Large intestine (tissue), 3 donors: ENCODE data around the gene USP14. TPM values are rescaled to one million over a fixed set of nuclear protein-coding genes. Genes with fewer than 3 reads are reported as not detected.
A peak's percentile ranks its signal among the peaks of the same experiment; 100 is the strongest.

Experiments
- DNase-seq, 2 donors: peaks; one replicate each; pipeline versions ENCODE4 v3.0.0 to v3.0.0-alpha.2; 2013
- H3K27ac ChIP-seq: one replicate; pipeline ENCODE4 v1.5.1; 2013; ENCODE audit warnings: low read length
- H3K27me3 ChIP-seq: 2 replicates; pipeline ENCODE4 v1.6.1; 2013; ENCODE audit warnings: low read length; ENCODE audit not compliant: control insufficient read depth, insufficient read depth
- H3K36me3 ChIP-seq: 2 replicates; pipeline ENCODE4 v1.6.1; 2013; ENCODE audit warnings: low read length; ENCODE audit not compliant: control insufficient read depth, insufficient read depth
- H3K4me1 ChIP-seq: one replicate; pipeline ENCODE4 v1.6.1; 2013; ENCODE audit warnings: low read length; ENCODE audit not compliant: control insufficient read depth, insufficient read depth
- H3K4me3 ChIP-seq: one replicate; pipeline ENCODE4 v1.5.1; 2013; ENCODE audit warnings: low read length
- H3K9me3 ChIP-seq: one replicate; pipeline ENCODE4 v1.6.1; 2013; ENCODE audit warnings: mild to moderate bottlenecking, low read depth, low read length, moderate library complexity; ENCODE audit not compliant: control insufficient read depth
- WGBS: methylation state at CpG from one replicate; pipeline ENCODE4 v1.1.5; 2013; ENCODE audit warnings: low lambda C conversion rate; ENCODE audit not compliant: insufficient coverage; 5-methylcytosine and 5-hydroxymethylcytosine counted together
- polyA plus RNA-seq: library from polyadenylated mRNA; unstranded; fragments of 120-200 nt; gene quantifications from one replicate; pipeline ENCODE4 v1.2.1, GENCODE V29; 2013

Gene USP14
- polyA plus RNA-seq, 1 donor = 38.4 TPM

GRCh38 chr18:199214-199613, 40.9 kb downstream of the USP14 start:
- H3K4me3 ChIP-seq = no peak overlapping the region
- H3K9me3 ChIP-seq = no peaks in the 10 kb centered on the region
- no peak overlapping the region for H3K27ac ChIP-seq
- no peaks in the 10 kb centered on the region for H3K27me3 ChIP-seq
- H3K4me1 ChIP-seq = no peaks in the 10 kb centered on the region
- WGBS = 100% methylated on average over 1 of the region's 3 CpGs
- H3K36me3 ChIP-seq = peaks cover 47% of the 10 kb centered on the region
- no peak for DNase-seq

GRCh38 chr18:199768-200167, 41.4 kb downstream of the USP14 start:
- Histone ChIP-seq H3K4me1 (no peaks in the 10 kb centered on the region), H3K27me3 (no peaks in the 10 kb centered on the region), H3K36me3 (peaks cover 47% of the 10 kb centered on the region), H3K9me3 (no peaks in the 10 kb centered on the region), H3K27ac (no peak overlapping the region), H3K4me3 (no peak overlapping the region)
- no peak for DNase-seq
- no CpG with 5 or more reads among the region's 2 CpGs for WGBS

- no peaks in the 10 kb centered on the region for H3K27me3 ChIP-seq
- WGBS = no CpG with 5 or more reads among the region's 1 CpG
- no peak overlapping the region for H3K4me3 ChIP-seq
- H3K36me3 ChIP-seq = peaks cover 44% of the 10 kb centered on the region
- H3K27ac ChIP-seq = no peak overlapping the region
- no peaks in the 10 kb centered on the region for H3K9me3 ChIP-seq
- DNase-seq = peak in 1 of 2 donors; percentile 47
- no peaks in the 10 kb centered on the region for H3K4me1 ChIP-seq
Observed at GRCh38 chr18:210075-210474, 51.7 kb downstream of the USP14 start.

- no peaks in the 10 kb centered on the region for H3K27me3 ChIP-seq
- WGBS = no CpG with 5 or more reads among the region's 4 CpGs
- peaks cover 43% of the 10 kb centered on the region for H3K36me3 ChIP-seq
- H3K9me3 ChIP-seq = no peaks in the 10 kb centered on the region
- DNase-seq = no peak
- no peaks in the 10 kb centered on the region for H3K4me1 ChIP-seq
- no peak overlapping the region for H3K27ac ChIP-seq
- H3K4me3 ChIP-seq = no peak overlapping the region
Observed at GRCh38 chr18:210733-211132, 52.4 kb downstream of the USP14 start.

- DNase-seq = no peak
- no peak overlapping the region for H3K27ac ChIP-seq
- H3K4me1 ChIP-seq = no peaks in the 10 kb centered on the region
- no peak overlapping the region for H3K4me3 ChIP-seq
- H3K36me3 ChIP-seq = peaks cover 42% of the 10 kb centered on the region
- H3K9me3 ChIP-seq = no peaks in the 10 kb centered on the region
- H3K27me3 ChIP-seq = no peaks in the 10 kb centered on the region
Observed at GRCh38 chr18:211582-211981, 53.2 kb downstream of the USP14 start.

- Histone ChIP-seq H3K27ac (no peak overlapping the region), H3K9me3 (no peaks in the 10 kb centered on the region), H3K36me3 (peaks cover 46% of the 10 kb centered on the region), H3K4me3 (no peak overlapping the region), H3K27me3 (no peaks in the 10 kb centered on the region), H3K4me1 (no peaks in the 10 kb centered on the region)
- 80% methylated on average over 1 of the region's 1 CpG for WGBS
- no peak for DNase-seq
Observed at GRCh38 chr18:212780-213179, 54.4 kb downstream of the USP14 start.

- Histone ChIP-seq H3K36me3 (peaks cover 52% of the 10 kb centered on the region), H3K27me3 (no peaks in the 10 kb centered on the region), H3K27ac (no peak overlapping the region), H3K4me1 (no peaks in the 10 kb centered on the region), H3K4me3 (no peak overlapping the region), H3K9me3 (no peaks in the 10 kb centered on the region)
- 90% methylated on average over 2 of the region's 4 CpGs for WGBS
- DNase-seq = no peak
Observed at GRCh38 chr18:213505-213904, 55.1 kb downstream of the USP14 start.

GRCh38 chr18:213966-214365, 55.6 kb downstream of the USP14 start:
- H3K27ac ChIP-seq = no peak overlapping the region
- 100% methylated on average over 2 of the region's 3 CpGs for WGBS
- no peaks in the 10 kb centered on the region for H3K27me3 ChIP-seq
- no peaks in the 10 kb centered on the region for H3K4me1 ChIP-seq
- no peak for DNase-seq
- no peak overlapping the region for H3K4me3 ChIP-seq
- H3K36me3 ChIP-seq = peaks cover 52% of the 10 kb centered on the region
- no peaks in the 10 kb centered on the region for H3K9me3 ChIP-seq

- H3K27ac ChIP-seq = no peak overlapping the region
- H3K36me3 ChIP-seq = peaks cover 52% of the 10 kb centered on the region
- no peak overlapping the region for H3K4me3 ChIP-seq
- H3K9me3 ChIP-seq = no peaks in the 10 kb centered on the region
- no CpG with 5 or more reads among the region's 5 CpGs for WGBS
- H3K27me3 ChIP-seq = no peaks in the 10 kb centered on the region
- no peak for DNase-seq
- no peaks in the 10 kb centered on the region for H3K4me1 ChIP-seq
Observed at GRCh38 chr18:215448-216010, 57.2 kb downstream of the USP14 start.

- peaks cover 39% of the 10 kb centered on the region for H3K36me3 ChIP-seq
Observed at GRCh38 chr18:217532-218336, 59.4 kb downstream of the USP14 start.

GRCh38 chr18:220708-221107, 62.4 kb downstream of the USP14 start:
- Histone ChIP-seq H3K36me3 (peaks cover 44% of the 10 kb centered on the region), H3K4me3 (no peak overlapping the region), H3K27ac (no peak overlapping the region), H3K9me3 (no peaks in the 10 kb centered on the region), H3K27me3 (no peaks in the 10 kb centered on the region), H3K4me1 (no peaks in the 10 kb centered on the region)
- DNase-seq = no peak

More at GRCh38 chr18:217532-218336, 59.4 kb downstream of the USP14 start:
- Histone ChIP-seq H3K27ac (no peak overlapping the region), H3K9me3 (no peaks in the 10 kb centered on the region), H3K4me1 (no peaks in the 10 kb centered on the region), H3K27me3 (no peaks in the 10 kb centered on the region), H3K4me3 (no peak overlapping the region)
- DNase-seq = peak; percentile 27
- no CpG with 5 or more reads among the region's 5 CpGs for WGBS
